GM12891 (cell line): ENCODE results near the gene SECISBP2.

Experiments used
- POLR2AphosphoS5 ChIP-seq: IDR thresholded peaks from 2 replicates; pipeline ENCODE4 v1.6.1; 2011; ENCODE audit warnings: low read depth, low read length, control low read depth
- SPI1 ChIP-seq: IDR thresholded peaks from 2 replicates; pipeline ENCODE4 v1.6.1; 2011; ENCODE audit warnings: low read depth, low read length, control low read depth
- TAF1 ChIP-seq: IDR thresholded peaks from 2 replicates; pipeline ENCODE4 v1.6.1; 2011; ENCODE audit warnings: low read depth, low read length, control low read depth

DNA sequence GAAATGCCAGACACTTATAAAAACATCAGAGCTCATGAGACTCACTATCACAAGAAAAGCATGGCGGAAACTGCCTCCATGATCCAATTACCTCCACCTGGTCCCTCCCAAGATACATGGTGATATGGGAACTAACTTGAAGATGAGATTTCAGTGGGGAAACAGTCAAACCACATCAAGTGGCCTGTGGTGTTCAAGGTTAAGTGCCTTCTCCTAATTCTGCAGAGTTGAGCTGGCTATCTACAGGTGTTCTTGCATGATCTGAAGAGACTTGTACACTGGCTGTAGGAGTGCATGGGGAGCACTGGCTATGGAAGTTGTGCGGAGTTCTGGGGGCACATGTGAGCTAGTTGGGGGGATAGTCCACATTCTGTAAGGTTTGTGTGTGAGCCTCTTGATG lies 41.3 kb upstream of the SECISBP2 start:
- TF ChIP-seq TAF1, result no peak
- TF ChIP-seq POLR2AphosphoS5, result no peak
- TF ChIP-seq SPI1, result no peak
